IMR-90 (cell line): ENCODE measurements around the gene ERMAP. TPM values are rescaled to one million over a fixed set of nuclear protein-coding genes. Genes with fewer than 3 reads are reported as not detected.

Experiments
- ATAC-seq: fragments of 200-7000 bp; cut with Tn5 transposase; 2 replicates; pipeline ENCODE4 v1.9.1; 2020; ENCODE audit warnings: low read depth, mild to moderate bottlenecking, moderate library complexity
- BruUV-seq: library from RNA; stranded (reverse); fragments of 400-500 nt; replicated peaks from 2 replicates; lab custom pipeline; 2021; lab: Mats Ljungman, UMichigan
- CTCF ChIA-PET: fragments of 300-600 bp; formaldehyde crosslinking; extraction: SDS; loops from one replicate; lab custom pipeline; 2021; ENCODE audit warnings: antibody characterized with exemption; lab: Yijun Ruan, JAX
- POLR2A ChIA-PET: fragments of 300-600 bp; sonication (Branson Sonifier 250); formaldehyde crosslinking; loops from one replicate; lab custom pipeline; 2022; ENCODE audit warnings: antibody characterized with exemption; ENCODE audit not compliant: unreplicated experiment; lab: Charles Lee
- DNase-seq: peaks from one replicate; pipeline ENCODE4 v3.0.0; 2013
- H2AFZ ChIP-seq: replicated peaks from 2 replicates; pipeline ENCODE3; 2013; ENCODE audit warnings: low read length, mild to moderate bottlenecking; ENCODE audit not compliant: poor library complexity
- H2AK5ac ChIP-seq: 2 replicates; pipeline ENCODE4 v1.6.1; 2013; ENCODE audit warnings: low read depth, low read length, inconsistent platforms
- H2AK9ac ChIP-seq: replicated peaks from 2 replicates; pipeline ENCODE3; 2013; ENCODE audit warnings: mild to moderate bottlenecking, low read depth, low read length, moderate library complexity; ENCODE audit not compliant: poor library complexity
- H2BK120ac ChIP-seq: 2 replicates; pipeline ENCODE4 v1.6.1; 2013; ENCODE audit warnings: low read depth, low read length, inconsistent platforms
- H2BK15ac ChIP-seq: 3 replicates; pipeline ENCODE4 v1.6.1; 2013; ENCODE audit warnings: low read depth, low read length, inconsistent platforms
- H2BK20ac ChIP-seq: 2 replicates; pipeline ENCODE4 v1.6.1; 2013; ENCODE audit warnings: low read depth, mild to moderate bottlenecking, inconsistent platforms, low read length, moderate library complexity
- H2BK5ac ChIP-seq: 2 replicates; pipeline ENCODE4 v1.6.1; 2013; ENCODE audit warnings: mild to moderate bottlenecking, low read depth, low read length, inconsistent platforms; ENCODE audit not compliant: poor library complexity, severe bottlenecking
- H3K14ac ChIP-seq: replicated peaks from 2 replicates; pipeline ENCODE4 v1.6.1; 2013; ENCODE audit warnings: low read depth, low read length, inconsistent platforms
- H3K18ac ChIP-seq: 2 replicates; pipeline ENCODE4 v1.6.1; 2013; ENCODE audit warnings: low read depth, low read length, control low read depth
- H3K23ac ChIP-seq: 2 replicates; pipeline ENCODE4 v1.6.1; 2013; ENCODE audit warnings: low read depth, low read length, inconsistent platforms
- H3K27ac ChIP-seq: 2 replicates; pipeline ENCODE4 v1.5.1; 2013; ENCODE audit warnings: mild to moderate bottlenecking, control low read depth, low read length; ENCODE audit not compliant: insufficient read depth
- H3K27me3 ChIP-seq: 2 replicates; pipeline ENCODE4 v1.6.1; 2013; ENCODE audit warnings: low read length; ENCODE audit not compliant: control insufficient read depth, insufficient read depth
- H3K36me3 ChIP-seq: 2 replicates; pipeline ENCODE4 v1.6.1; 2013; ENCODE audit warnings: low read length, mixed read lengths; ENCODE audit not compliant: control insufficient read depth, insufficient read depth
- H3K4ac ChIP-seq: 2 replicates; pipeline ENCODE4 v1.6.1; 2013; ENCODE audit warnings: low read depth, low read length, inconsistent platforms
- H3K4me1 ChIP-seq: 2 replicates; pipeline ENCODE4 v1.6.1; 2013; ENCODE audit warnings: low read length, mixed read lengths; ENCODE audit not compliant: control insufficient read depth, insufficient read depth
- H3K4me2 ChIP-seq: 2 replicates; pipeline ENCODE4 v1.6.1; 2013; ENCODE audit warnings: low read depth, mild to moderate bottlenecking, control low read depth, low read length, moderate library complexity
- H3K4me3 ChIP-seq: 2 replicates; pipeline ENCODE4 v1.5.1; 2013; ENCODE audit warnings: low read depth, mild to moderate bottlenecking, control low read depth, low read length, moderate library complexity; ENCODE audit not compliant: insufficient read depth
- H3K56ac ChIP-seq: 2 replicates; pipeline ENCODE4 v1.6.1; 2013; ENCODE audit warnings: low read length, inconsistent platforms; ENCODE audit not compliant: insufficient read depth; ENCODE audit errors: extremely low read depth
- H3K79me1 ChIP-seq, 2 experiments: 2 replicates each; pipeline ENCODE4 v1.6.1; 2013; ENCODE audit warnings: low read length in 2 of 2, inconsistent platforms in 1 of 2, low read depth in 1 of 2
- H3K9ac ChIP-seq: 2 replicates; pipeline ENCODE4 v1.6.1; 2013; ENCODE audit warnings: low read depth, low read length, control low read depth
- H3K9me1 ChIP-seq: 2 replicates; pipeline ENCODE4 v1.6.1; 2013; ENCODE audit warnings: low read length, inconsistent platforms; ENCODE audit not compliant: insufficient read depth
- H3K9me3 ChIP-seq: 2 replicates; pipeline ENCODE4 v1.6.1; 2013; ENCODE audit warnings: low read length; ENCODE audit not compliant: control insufficient read depth, insufficient read depth
- H4K20me1 ChIP-seq: 2 replicates; pipeline ENCODE4 v1.6.1; 2013; ENCODE audit warnings: low read length, inconsistent platforms; ENCODE audit not compliant: insufficient read depth
- H4K5ac ChIP-seq: 2 replicates; pipeline ENCODE4 v1.6.1; 2013; ENCODE audit warnings: mild to moderate bottlenecking, low read depth, low read length, control low read depth
- H4K8ac ChIP-seq, 2 experiments: 2 replicates each; pipeline ENCODE4 v1.6.1; 2013; ENCODE audit warnings: low read depth in 2 of 2, low read length in 2 of 2, control low read depth in 1 of 2, inconsistent platforms in 1 of 2
- H4K91ac ChIP-seq: 2 replicates; pipeline ENCODE4 v1.6.1; 2013; ENCODE audit warnings: low read depth, low read length, inconsistent platforms; ENCODE audit not compliant: insufficient read depth
- FOS ChIP-seq: fragments of 150-350 bp; IDR thresholded peaks from 2 replicates; pipeline ENCODE4 v1.6.1; 2016; ENCODE audit warnings: low read depth, low read length
- MAFK ChIP-seq: IDR thresholded peaks from 2 replicates; pipeline ENCODE4 v1.6.1; 2012; ENCODE audit warnings: low read depth, low read length, improper control_type of control experiment
- MXI1 ChIP-seq: IDR thresholded peaks from 2 replicates; pipeline ENCODE4 v1.6.1; 2012; ENCODE audit warnings: low read depth, mild to moderate bottlenecking, low read length, moderate library complexity, borderline replicate concordance
- NFE2L2 ChIP-seq: fragments of 150-350 bp; IDR thresholded peaks from 2 replicates; pipeline ENCODE4 v1.6.1; 2016; ENCODE audit warnings: low read depth, mild to moderate bottlenecking, low read length
- POLR2A ChIP-seq: IDR thresholded peaks from 2 replicates; pipeline ENCODE4 v1.6.1; 2012; ENCODE audit warnings: mild to moderate bottlenecking, low read depth, low read length
- RAD21 ChIP-seq: IDR thresholded peaks from 2 replicates; pipeline ENCODE4 v1.6.1; 2012; ENCODE audit warnings: low read length, improper control_type of control experiment
- WGBS, 2 experiments: methylation state at CpG; one replicate each; pipeline versions ENCODE4 v1.1.5 to v1.1.7; 2013; ENCODE audit warnings: missing lambda C conversion rate in 2 of 2; ENCODE audit not compliant: insufficient read length in 1 of 2; ENCODE audit errors: extremely low coverage in 2 of 2; 5-methylcytosine and 5-hydroxymethylcytosine counted together
- dilution Hi-C: fragments of 300-500 bp; cut with HindIII; formaldehyde crosslinking; loops from one replicate; pipeline ENCODE4 v1.14.3; 2018; ENCODE audit warnings: low sequenced_read_pairs; ENCODE audit not compliant: unreplicated experiment
- in situ Hi-C: fragments of 300-500 bp; cut with MboI; formaldehyde crosslinking; loops from 3 replicates; pipeline ENCODE4 v1.14.3; 2019; ENCODE audit warnings: low sequenced_read_pairs, inconsistent platforms, mixed read lengths
- intact Hi-C: fragments of 100-400 bp; cut with micrococcal nuclease; formaldehyde crosslinking; loops from 2 replicates; pipeline ENCODE4 v1.10.0; 2022
- polyA plus RNA-seq, 3 experiments: library from polyadenylated mRNA; depleted of rRNA; stranded (reverse); fragments of >200 nt; gene quantifications; 2 replicates each; pipeline ENCODE4 v1.2.3, GENCODE V29; 2012; ENCODE audit warnings: low replicate concordance in 1 of 3
- total RNA-seq: library from RNA; depleted of rRNA; stranded (reverse); fragments of >200 nt; gene quantifications from 2 replicates; pipeline ENCODE4 v1.2.3, GENCODE V29; 2012

Gene ERMAP
- total and polyA plus RNA-seq, 2 of the 4 experiments (the other 2 are of a cell fraction): 5.0 to 7.2 TPM

GRCh38 chr1:42887366-42887765 is 70.4 kb downstream of the ERMAP start:
- H3K9me1 ChIP-seq: no peaks in the 10 kb centered on the region
- no TSS peak for BruUV-seq
- ATAC-seq (no peak), DNase-seq (no peak)
- dilution Hi-C loops: no loop called here
- no peak overlapping the region for H3K14ac ChIP-seq
- H2AK9ac ChIP-seq: no peak overlapping the region
- no peak overlapping the region for H4K8ac ChIP-seq
- no peaks in the 10 kb centered on the region for H3K79me1 ChIP-seq
- H3K9me3 ChIP-seq: no peaks in the 10 kb centered on the region
- H3K18ac ChIP-seq: no peak overlapping the region
- H2AK5ac ChIP-seq: no peak overlapping the region
- H3K4me3 ChIP-seq: no peak overlapping the region
- H3K56ac ChIP-seq: no peak overlapping the region
- no peak overlapping the region for H2AFZ ChIP-seq
- H2BK15ac ChIP-seq: no peak overlapping the region
- no peak overlapping the region for H4K91ac ChIP-seq
- H3K9ac ChIP-seq: no peak overlapping the region
- ChIA-PET POLR2A (no interaction called here), CTCF (no interaction called here)
- no peak overlapping the region for H2BK120ac ChIP-seq
- no peak overlapping the region for H3K27ac ChIP-seq
- no peaks in the 10 kb centered on the region for H3K36me3 ChIP-seq
- H4K20me1 ChIP-seq: no peaks in the 10 kb centered on the region; the same call in 1 of the 2 replicates
- H3K4me1 ChIP-seq: no peaks in the 10 kb centered on the region
- no peak overlapping the region for H3K23ac ChIP-seq
- no peak for TF ChIP-seq MXI1
- TF ChIP-seq FOS: no peak
- no peak for TF ChIP-seq MAFK
- no peak for TF ChIP-seq RAD21
- TF ChIP-seq POLR2A: no peak
- no peak for TF ChIP-seq NFE2L2
- in situ Hi-C loops: no loop called here
- WGBS, 2 experiments: 83% methylated on average over 8 of the region's 20 CpGs; no CpG with 5 or more reads in 1 of the 2 experiments
- intact Hi-C loops: no loop called here
- H3K4ac ChIP-seq: no peak overlapping the region
- no peak overlapping the region for H2BK20ac ChIP-seq
- H3K27me3 ChIP-seq: peaks cover 8% of the 10 kb centered on the region
- H2BK5ac ChIP-seq: no peak overlapping the region
- H3K4me2 ChIP-seq: no peak overlapping the region
- H4K5ac ChIP-seq: no peak overlapping the region
